PC-9 (cell line): Measurements from ENCODE around the gene RBM10.

Experiments used
- CTCF ChIP-seq: fragments of 200-600 bp; sonication (generic); conservative IDR thresholded peaks from 2 replicates; pipeline ENCODE4 v1.6.1; 2017; ENCODE audit warnings: mixed run types, antibody characterized with exemption, mild to moderate bottlenecking, moderate library complexity
- EZH2 ChIP-seq: fragments of 200-600 bp; sonication (generic); IDR thresholded peaks from 2 replicates; pipeline ENCODE4 v1.8.0; 2017; ENCODE audit warnings: antibody characterized with exemption, low read depth

DNA sequence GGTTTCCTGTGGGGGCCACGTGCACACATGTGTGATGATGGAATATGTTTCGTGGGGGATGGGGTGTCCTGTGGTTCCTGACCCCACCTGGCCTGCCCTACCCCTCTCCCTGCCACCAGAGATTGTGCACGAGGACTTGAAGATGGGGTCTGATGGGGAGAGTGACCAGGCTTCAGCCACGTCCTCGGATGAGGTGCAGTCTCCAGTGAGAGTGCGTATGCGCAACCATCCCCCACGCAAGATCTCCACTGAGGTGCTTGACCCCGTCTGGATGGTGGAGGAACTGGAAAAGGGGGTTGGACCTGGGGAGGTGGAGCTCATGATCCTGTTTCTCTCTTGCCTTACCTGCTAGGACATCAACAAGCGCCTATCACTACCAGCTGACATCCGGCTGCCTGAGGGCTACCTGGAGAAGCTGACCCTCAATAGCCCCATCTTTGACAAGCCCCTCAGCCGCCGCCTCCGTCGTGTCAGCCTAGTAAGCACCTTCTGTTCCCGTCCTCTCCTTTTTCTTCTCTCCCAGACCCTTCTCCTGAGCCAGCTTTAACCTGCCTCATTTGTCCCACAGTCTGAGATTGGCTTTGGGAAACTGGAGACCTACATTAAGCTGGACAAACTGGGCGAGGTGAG, 79.4 kb downstream of the RBM10 start:
- TF ChIP-seq CTCF (no peak), EZH2 (no peak)
